H9 (cell line): Measurements from ENCODE around the gene AQP10. TPM values are rescaled to one million over a fixed set of nuclear protein-coding genes. Genes with fewer than 3 reads are reported as not detected.
"Not testable (repeated sequence)": the region's sequence is repeated elsewhere in the genome, so short reads cannot be mapped to it uniquely, and the experiment has no call there.

Source experiments
- DNase-seq: peaks from one replicate; pipeline ENCODE4 v3.0.0-alpha.2; 2017
- H2AFZ ChIP-seq: one replicate; pipeline ENCODE4 v1.6.1; 2013; ENCODE audit warnings: mild to moderate bottlenecking, low read length, control low read depth, moderate library complexity
- H2AK5ac ChIP-seq: 2 replicates; pipeline ENCODE4 v1.6.1; 2013; ENCODE audit warnings: low read length, control low read depth, mixed read lengths; ENCODE audit not compliant: insufficient read length
- H2BK120ac ChIP-seq: one replicate; pipeline ENCODE4 v1.6.1; 2013; ENCODE audit warnings: low read depth, mild to moderate bottlenecking, low read length, control low read depth, inconsistent platforms; ENCODE audit not compliant: poor library complexity, severe bottlenecking
- H2BK12ac ChIP-seq: 2 replicates; pipeline ENCODE4 v1.6.1; 2013; ENCODE audit warnings: low read length, control low read depth, mixed read lengths, low read depth; ENCODE audit not compliant: insufficient read length
- H2BK15ac ChIP-seq: 2 replicates; pipeline ENCODE4 v1.6.1; 2013; ENCODE audit warnings: low read depth, low read length, control low read depth
- H2BK20ac ChIP-seq: one replicate; pipeline ENCODE4 v1.6.1; 2013; ENCODE audit warnings: low read depth, mild to moderate bottlenecking, low read length, control low read depth, inconsistent platforms; ENCODE audit not compliant: poor library complexity, severe bottlenecking
- H2BK5ac ChIP-seq: 2 replicates; pipeline ENCODE4 v1.6.1; 2013; ENCODE audit warnings: low read length, control low read depth, mixed read lengths; ENCODE audit not compliant: insufficient read length
- H3K14ac ChIP-seq: 2 replicates; pipeline ENCODE4 v1.6.1; 2013; ENCODE audit warnings: low read length, control low read depth; ENCODE audit not compliant: insufficient read depth
- H3K18ac ChIP-seq: 2 replicates; pipeline ENCODE4 v1.6.1; 2013; ENCODE audit warnings: low read depth, mild to moderate bottlenecking, mixed read lengths, low read length, control low read depth; ENCODE audit not compliant: insufficient read length
- H3K23ac ChIP-seq: 2 replicates; pipeline ENCODE4 v1.6.1; 2013; ENCODE audit warnings: low read length, control low read depth, mixed read lengths, low read depth; ENCODE audit not compliant: insufficient read length
- H3K23me2 ChIP-seq: 2 replicates; pipeline ENCODE4 v1.6.1; 2013; ENCODE audit warnings: low read depth, mild to moderate bottlenecking, mixed read lengths, low read length, control low read depth; ENCODE audit not compliant: insufficient read length, poor library complexity, severe bottlenecking
- H3K27ac ChIP-seq: 2 replicates; pipeline ENCODE4 v1.5.1; 2013; ENCODE audit warnings: low read length, control low read depth, mixed read lengths, low read depth; ENCODE audit not compliant: insufficient read length
- H3K27me3 ChIP-seq: 2 replicates; pipeline ENCODE4 v1.6.1; 2013; ENCODE audit warnings: low read length, control low read depth, inconsistent platforms; ENCODE audit not compliant: insufficient read depth
- H3K4ac ChIP-seq: 2 replicates; pipeline ENCODE4 v1.6.1; 2013; ENCODE audit warnings: low read depth, mild to moderate bottlenecking, control low read depth, inconsistent platforms, low read length, moderate library complexity
- H3K4me1 ChIP-seq: 2 replicates; pipeline ENCODE4 v1.6.1; 2013; ENCODE audit warnings: low read length, control low read depth, inconsistent platforms; ENCODE audit not compliant: insufficient read depth
- H3K4me2 ChIP-seq: 2 replicates; pipeline ENCODE4 v1.6.1; 2013; ENCODE audit warnings: low read length, control low read depth, mixed read lengths; ENCODE audit not compliant: insufficient read length, insufficient read depth
- H3K56ac ChIP-seq: 2 replicates; pipeline ENCODE4 v1.6.1; 2013; ENCODE audit warnings: low read depth, mild to moderate bottlenecking, mixed read lengths, low read length, control low read depth; ENCODE audit not compliant: insufficient read length
- H3K79me1 ChIP-seq: 2 replicates; pipeline ENCODE4 v1.6.1; 2013; ENCODE audit warnings: low read depth, mild to moderate bottlenecking, moderate library complexity, low read length, control low read depth, inconsistent platforms; ENCODE audit not compliant: insufficient read depth, poor library complexity, severe bottlenecking
- H3K79me2 ChIP-seq: 2 replicates; pipeline ENCODE4 v1.6.1; 2013; ENCODE audit warnings: low read length, control low read depth, inconsistent platforms; ENCODE audit not compliant: insufficient read depth
- H3K9ac ChIP-seq: 2 replicates; pipeline ENCODE4 v1.6.1; 2013; ENCODE audit warnings: low read length, control low read depth, mixed read lengths; ENCODE audit not compliant: insufficient read length; ENCODE audit errors: extremely low read depth
- H3K9me3 ChIP-seq: one replicate; pipeline ENCODE4 v1.6.1; 2013; ENCODE audit warnings: low read depth, low read length, inconsistent platforms; ENCODE audit not compliant: control insufficient read depth
- H3T11ph ChIP-seq: one replicate; pipeline ENCODE4 v1.6.1; 2013; ENCODE audit warnings: mild to moderate bottlenecking, low read length, control low read depth, inconsistent platforms
- H4K20me1 ChIP-seq: one replicate; pipeline ENCODE4 v1.6.1; 2013; ENCODE audit not compliant: control insufficient read depth, insufficient read length, insufficient read depth
- H4K5ac ChIP-seq: 2 replicates; pipeline ENCODE4 v1.6.1; 2013; ENCODE audit warnings: low read depth, mild to moderate bottlenecking, mixed read lengths, low read length, control low read depth; ENCODE audit not compliant: insufficient read length
- H4K8ac ChIP-seq: replicated peaks from 2 replicates; pipeline ENCODE4 v1.6.1; 2013; ENCODE audit warnings: low read length, control low read depth, mixed read lengths, low read depth; ENCODE audit not compliant: insufficient read length
- H4K91ac ChIP-seq: 2 replicates; pipeline ENCODE4 v1.6.1; 2013; ENCODE audit warnings: low read depth, mild to moderate bottlenecking, moderate library complexity, mixed read lengths, low read length, control low read depth; ENCODE audit not compliant: insufficient read length
- H3K27ac Mint-ChIP-seq, 3 experiments: 2 replicates in 2 of 3; 3 replicates in 1 of 3; pipeline ENCODE4 v1.8.0; 2020 to 2021; ENCODE audit warnings: mixed read lengths in 3 of 3, mild to moderate bottlenecking in 1 of 3, moderate library complexity in 1 of 3
- H3K27me3 Mint-ChIP-seq: 2 replicates; pipeline ENCODE4 v1.8.0; 2021; ENCODE audit warnings: low read depth, mild to moderate bottlenecking, moderate library complexity, mixed read lengths
- H3K36me3 Mint-ChIP-seq, 3 experiments: 2 replicates in 2 of 3; 3 replicates in 1 of 3; pipeline ENCODE4 v1.8.0; 2020 to 2021; ENCODE audit warnings: low read depth in 3 of 3, mixed read lengths in 3 of 3; ENCODE audit not compliant: insufficient read depth in 1 of 3
- H3K4me1 Mint-ChIP-seq, 2 experiments: 2 replicates each; pipeline ENCODE4 v1.8.0; 2020; ENCODE audit warnings: mixed read lengths in 2 of 2
- H3K4me3 Mint-ChIP-seq, 2 experiments: 2 replicates in 1 of 2; 3 replicates in 1 of 2; pipeline ENCODE4 v1.8.0; 2020 to 2021; ENCODE audit warnings: mild to moderate bottlenecking in 2 of 2, mixed read lengths in 2 of 2, moderate library complexity in 1 of 2
- H3K9me3 Mint-ChIP-seq, 2 experiments: 2 replicates in 1 of 2; 3 replicates in 1 of 2; pipeline ENCODE4 v1.8.0; 2020; ENCODE audit warnings: mild to moderate bottlenecking in 2 of 2, mixed read lengths in 2 of 2, moderate library complexity in 1 of 2
- WGBS: extraction: QIAGEN DNeasy Blood & Tissue Kit; methylation state at CpG from one replicate; pipeline ENCODE4 v1.1.7; 2013; ENCODE audit warnings: missing lambda C conversion rate, low lambda C conversion rate, mixed read lengths; ENCODE audit not compliant: insufficient read length; ENCODE audit errors: extremely low coverage; 5-methylcytosine and 5-hydroxymethylcytosine counted together
- total RNA-seq: library from RNA; stranded (reverse); gene quantifications from 2 replicates; pipeline ENCODE4 v1.2.1, GENCODE V29; 2021
- TF ChIP-seq, protein P1 (sequence below): fragments of 200-600 bp; sonication (generic); conservative IDR thresholded peaks from 3 replicates; pipeline ENCODE4 v1.8.0; 2021; ENCODE audit warnings: antibody characterized with exemption, mild to moderate bottlenecking

AQP10 gene
- total RNA-seq, 1 experiment from 2014 or later, result not detected

DNA sequence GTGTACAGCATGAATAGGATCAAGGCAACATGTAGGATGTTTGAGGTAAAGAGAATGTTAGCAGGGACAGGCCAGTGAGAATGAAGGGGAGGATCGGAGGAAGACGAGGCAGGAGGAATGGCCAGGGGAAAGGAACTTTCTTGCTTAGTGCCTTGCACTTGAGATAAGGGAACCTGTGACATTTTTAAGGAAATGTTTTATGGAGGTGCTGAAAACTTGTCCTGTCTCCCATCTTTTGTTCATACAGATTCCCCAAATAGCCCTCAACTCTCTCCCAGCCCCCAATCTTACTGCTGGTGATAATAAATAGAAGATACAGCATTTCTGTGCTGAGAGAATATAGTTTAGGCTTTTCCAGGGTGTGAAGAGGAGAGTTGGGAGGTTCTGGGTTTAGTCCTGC lies 18.0 kb downstream of the AQP10 start:
- Histone ChIP-seq H2BK15ac (no peak overlapping the region), H2BK12ac (no peak overlapping the region), H2BK5ac (no peak overlapping the region), H3K4me1 (no peaks in the 10 kb centered on the region), H3K79me1 (no peaks in the 10 kb centered on the region), H2AK5ac (no peak overlapping the region), H3K4ac (no peak overlapping the region), H3K23ac (no peak overlapping the region), H4K91ac (no peak overlapping the region), H4K8ac (no peak overlapping the region), H3K56ac (no peak overlapping the region), H3K9ac (no peak overlapping the region), H3K4me2 (no peak overlapping the region), H3K23me2 (no peaks in the 10 kb centered on the region), H3K27ac (no peak overlapping the region), H4K20me1 (no peaks in the 10 kb centered on the region), H2AFZ (no peak overlapping the region), H3K79me2 (no peaks in the 10 kb centered on the region), H2BK20ac (no peak overlapping the region), H3K27me3 (no peaks in the 10 kb centered on the region), H3K18ac (no peak overlapping the region), H3K9me3 (no peaks in the 10 kb centered on the region), H3K14ac (no peak overlapping the region), H2BK120ac (no peak overlapping the region), H3T11ph (no peak overlapping the region), H4K5ac (no peak overlapping the region)
- TF ChIP-seq, protein P1, sequence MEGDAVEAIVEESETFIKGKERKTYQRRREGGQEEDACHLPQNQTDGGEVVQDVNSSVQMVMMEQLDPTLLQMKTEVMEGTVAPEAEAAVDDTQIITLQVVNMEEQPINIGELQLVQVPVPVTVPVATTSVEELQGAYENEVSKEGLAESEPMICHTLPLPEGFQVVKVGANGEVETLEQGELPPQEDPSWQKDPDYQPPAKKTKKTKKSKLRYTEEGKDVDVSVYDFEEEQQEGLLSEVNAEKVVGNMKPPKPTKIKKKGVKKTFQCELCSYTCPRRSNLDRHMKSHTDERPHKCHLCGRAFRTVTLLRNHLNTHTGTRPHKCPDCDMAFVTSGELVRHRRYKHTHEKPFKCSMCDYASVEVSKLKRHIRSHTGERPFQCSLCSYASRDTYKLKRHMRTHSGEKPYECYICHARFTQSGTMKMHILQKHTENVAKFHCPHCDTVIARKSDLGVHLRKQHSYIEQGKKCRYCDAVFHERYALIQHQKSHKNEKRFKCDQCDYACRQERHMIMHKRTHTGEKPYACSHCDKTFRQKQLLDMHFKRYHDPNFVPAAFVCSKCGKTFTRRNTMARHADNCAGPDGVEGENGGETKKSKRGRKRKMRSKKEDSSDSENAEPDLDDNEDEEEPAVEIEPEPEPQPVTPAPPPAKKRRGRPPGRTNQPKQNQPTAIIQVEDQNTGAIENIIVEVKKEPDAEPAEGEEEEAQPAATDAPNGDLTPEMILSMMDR, result no peak
- no peak overlapping the region for H3K4me3 Mint-ChIP-seq
- no CpG with 5 or more reads among the region's 2 CpGs for WGBS
- no peaks in the 10 kb centered on the region for H3K9me3 Mint-ChIP-seq
- H3K27me3 Mint-ChIP-seq, result no peaks in the 10 kb centered on the region
- peaks cover 2% of the 10 kb centered on the region in 2 experiments for H3K4me1 Mint-ChIP-seq
- peak overlapping the region in 1 of 3 experiments; percentile 36; a peak in 1 of 7 replicates for H3K27ac Mint-ChIP-seq
- H3K36me3 Mint-ChIP-seq, result peaks cover 35 to 82% (median 80%) of the 10 kb centered on the region in 3 experiments; a peak in 6 of 7 replicates
- DNase-seq, result no peak

DNA sequence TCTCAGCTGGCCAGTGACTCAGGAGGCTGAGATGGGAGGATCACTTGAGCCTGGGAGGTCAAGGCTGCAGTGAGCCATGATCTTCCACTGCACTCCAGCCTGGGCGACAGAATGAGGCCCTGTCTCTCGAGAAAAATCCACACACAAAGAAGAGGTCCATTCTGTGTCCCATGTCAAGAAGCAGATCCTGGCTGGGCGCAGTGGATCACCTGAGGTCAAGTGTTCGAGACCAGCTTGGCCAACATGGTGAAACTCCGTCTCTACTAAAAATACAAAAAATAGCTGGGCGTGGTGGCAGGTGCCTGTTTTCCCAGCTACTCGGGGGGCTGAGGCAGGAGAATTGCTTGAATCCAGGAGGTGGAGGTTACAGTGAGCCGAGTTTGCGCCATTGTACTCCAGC lies 20.5 kb downstream of the AQP10 start:
- peaks cover 49 to 86% (median 85%) of the 10 kb centered on the region in 3 experiments; a peak in 6 of 7 replicates for H3K36me3 Mint-ChIP-seq
- H2BK120ac ChIP-seq, H3T11ph ChIP-seq, H2BK5ac ChIP-seq, H3K27ac Mint-ChIP-seq, H3K9ac ChIP-seq, H3K9me3 Mint-ChIP-seq, H3K27me3 ChIP-seq, H3K9me3 ChIP-seq, H2AK5ac ChIP-seq, H3K14ac ChIP-seq, H3K23ac ChIP-seq, H3K4me1 ChIP-seq, H4K91ac ChIP-seq, H3K79me2 ChIP-seq, H3K79me1 ChIP-seq, H3K56ac ChIP-seq, H4K20me1 ChIP-seq, H3K27me3 Mint-ChIP-seq, H3K27ac ChIP-seq, H3K4me3 Mint-ChIP-seq, DNase-seq, H3K4me1 Mint-ChIP-seq, H4K5ac ChIP-seq, H2AFZ ChIP-seq, H3K4ac ChIP-seq, H2BK15ac ChIP-seq, H3K23me2 ChIP-seq, H4K8ac ChIP-seq, H2BK12ac ChIP-seq, H3K4me2 ChIP-seq, H2BK20ac ChIP-seq, H3K18ac ChIP-seq: not testable (repeated sequence)
- no CpG with 5 or more reads among the region's 9 CpGs for WGBS
